NOMO-1 treated with DMSO at 0.1 percent for 48 hours (cell line): Measurements from ENCODE around the gene EEF2KMT.
A peak's percentile ranks its signal among the peaks of the same experiment; 100 is the strongest.
"Not testable (repeated sequence)": the region's sequence is repeated elsewhere in the genome, so short reads cannot be mapped to it uniquely, and the experiment has no call there.

Experiments
- DNase-seq: peaks from one replicate; lab custom pipeline; 2025; ENCODE audit not compliant: unreplicated experiment; lab: John Stamatoyannopoulos, UW

Gene EEF2KMT

DNA sequence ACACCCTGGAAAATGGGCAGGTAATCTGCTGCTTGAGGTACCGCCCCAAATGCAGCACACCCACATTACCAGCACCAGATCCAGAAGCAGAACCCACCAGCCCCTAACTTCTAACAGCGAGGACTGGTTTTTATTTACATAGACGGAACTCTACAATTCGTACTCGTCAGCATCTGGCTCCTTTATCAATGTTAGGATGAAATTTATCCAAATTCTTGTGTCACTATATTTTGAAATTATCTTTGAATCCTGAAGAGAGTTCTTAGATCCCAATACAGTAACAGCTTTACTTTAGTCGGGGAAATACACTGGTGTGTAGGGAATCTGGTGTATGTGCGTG, 26.3 kb downstream of the EEF2KMT start:
- DNase-seq = no peak

DNA sequence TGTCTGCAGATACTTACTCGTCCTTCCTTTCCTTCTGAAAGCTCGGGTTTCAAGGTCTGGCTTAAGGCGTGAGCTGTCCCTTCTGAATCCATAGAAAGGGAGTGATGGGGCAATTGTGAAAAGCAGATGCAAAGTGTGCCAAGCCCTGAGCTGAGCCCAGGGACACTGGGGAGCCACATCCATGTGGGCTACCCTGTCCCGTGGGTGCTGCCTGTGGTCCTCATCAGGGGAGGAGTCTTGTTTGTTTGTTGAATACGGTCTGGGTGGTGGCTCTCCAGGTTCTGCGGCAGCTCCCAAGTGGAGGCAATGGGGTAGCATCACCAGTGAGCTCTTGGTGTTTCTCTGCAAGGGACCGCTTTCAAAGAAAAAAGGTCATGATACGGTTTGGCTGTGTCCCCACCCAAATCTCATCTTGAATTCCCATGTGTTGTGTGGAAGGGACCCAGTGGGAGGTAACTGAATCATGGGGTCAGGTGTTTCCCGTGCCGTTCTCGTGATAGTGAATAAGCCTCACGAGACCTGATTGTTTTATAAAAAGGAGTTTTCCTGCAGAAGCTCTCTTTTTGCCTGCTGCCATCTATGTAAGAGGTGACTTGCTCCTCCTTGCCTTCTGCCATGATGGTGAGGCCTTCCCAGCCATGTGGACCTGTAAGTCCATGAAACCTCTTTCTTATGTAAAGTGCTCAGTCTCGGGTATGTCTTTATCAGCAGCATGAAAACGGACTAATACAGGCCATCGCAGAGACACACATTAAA, 27.0 kb downstream of the EEF2KMT start:
- DNase-seq = no peak

DNA sequence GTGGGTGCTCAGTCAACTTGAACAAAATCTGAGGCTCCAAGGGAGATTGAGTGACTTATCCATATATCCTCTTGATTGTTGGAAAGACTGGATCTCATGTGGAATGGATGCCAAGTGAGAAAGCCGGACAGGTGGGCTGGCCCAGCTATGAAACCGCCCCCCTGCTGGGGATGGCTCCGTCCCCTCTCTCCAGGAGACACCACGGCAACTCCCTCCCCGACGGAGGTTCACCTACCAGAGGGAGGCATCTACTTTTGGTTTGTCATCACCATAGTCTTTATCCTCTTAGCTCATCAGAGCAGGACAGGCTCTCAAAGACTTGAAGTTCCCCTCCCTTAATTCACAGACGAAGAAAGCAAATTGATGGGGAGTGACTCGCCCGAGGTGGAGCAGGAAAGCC, 27.7 kb downstream of the EEF2KMT start:
- DNase-seq = no peak

DNA sequence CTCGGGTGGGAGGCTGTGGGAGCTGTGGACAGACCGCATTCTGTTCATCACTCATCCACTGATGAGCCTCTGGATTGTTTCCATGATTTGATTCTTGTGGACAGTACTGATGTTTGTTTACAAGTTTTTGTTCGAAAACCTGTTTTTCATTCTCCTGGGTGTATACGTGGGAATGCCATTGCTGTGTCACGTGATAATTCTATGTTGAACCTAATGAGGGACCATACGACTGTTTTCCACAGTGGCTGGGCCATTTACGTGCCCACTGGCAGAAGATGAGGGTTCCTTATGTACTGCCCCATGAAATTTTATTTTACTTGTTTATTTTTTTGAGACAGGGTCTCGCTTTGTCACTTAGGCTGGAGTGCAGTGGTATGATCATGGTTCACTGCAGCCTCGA, 28.5 kb downstream of the EEF2KMT start:
- DNase-seq = no peak

DNA sequence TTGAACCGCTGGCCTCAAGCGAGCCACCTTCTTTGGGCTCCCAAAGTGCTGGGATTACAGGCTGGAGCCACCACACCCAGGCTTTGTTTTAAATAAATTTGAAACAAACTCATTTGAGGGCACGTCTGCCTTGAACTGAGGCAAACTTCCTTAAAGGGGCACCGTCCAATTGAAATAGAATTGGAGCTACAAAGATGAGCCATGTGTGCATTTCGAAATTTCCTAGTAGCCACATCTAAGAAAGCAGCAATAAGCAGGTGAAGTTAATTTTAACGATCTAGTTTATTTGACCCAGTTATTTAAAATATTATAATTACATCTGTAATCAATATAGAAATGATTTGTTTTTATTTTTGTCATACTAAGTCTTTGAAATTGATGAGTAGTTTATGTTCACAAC, 31.1 kb downstream of the EEF2KMT start:
- DNase-seq = peak; percentile 4

DNA sequence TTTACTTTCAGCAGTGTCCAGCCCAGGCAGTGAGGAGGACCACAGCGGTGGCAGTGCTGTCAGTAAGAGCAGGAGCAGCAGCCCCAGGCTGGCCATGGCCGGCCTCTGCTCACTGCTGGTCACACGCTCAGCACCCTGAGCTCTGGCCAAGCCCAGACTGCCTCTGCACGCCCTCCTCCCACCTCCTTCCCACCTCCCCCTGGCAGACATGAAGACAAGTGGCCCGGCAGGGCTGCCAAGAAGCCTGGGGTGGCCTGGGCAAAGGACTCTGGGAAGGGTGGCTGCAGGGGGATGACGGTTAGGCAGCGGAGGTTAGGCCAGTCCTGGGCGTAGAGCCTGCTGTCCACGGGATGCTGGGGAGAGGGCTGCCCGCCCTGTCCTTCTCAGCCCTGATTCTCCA, 31.8 kb downstream of the EEF2KMT start, which contains the start of gene C16orf89:
Gene C16orf89 (minus strand): TSS at position 144 of the 400 bp plus-strand sequence. CDS start 48 bp downstream, at position 96.
- DNase-seq = no peak

DNA sequence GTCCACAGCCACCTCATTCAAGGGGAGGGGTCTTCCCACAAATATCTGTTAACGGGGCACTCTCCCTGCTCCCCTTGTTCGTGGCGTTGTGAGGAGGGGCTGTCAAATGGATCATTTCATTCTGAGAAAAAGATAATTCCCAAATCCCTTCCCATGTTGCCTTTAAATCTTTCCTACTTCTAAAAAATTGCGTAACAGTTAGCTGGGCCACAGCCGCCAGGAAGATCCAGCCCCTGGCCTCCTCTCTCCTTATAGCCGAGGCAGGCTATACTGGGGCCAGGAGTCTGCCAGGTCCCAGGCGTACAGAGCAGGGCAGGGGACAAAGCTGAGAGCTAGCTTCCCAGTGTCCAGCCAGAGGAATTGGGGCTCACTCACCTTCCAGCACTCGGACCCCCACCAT, 32.3 kb downstream of the EEF2KMT start:
- DNase-seq = no peak

DNA sequence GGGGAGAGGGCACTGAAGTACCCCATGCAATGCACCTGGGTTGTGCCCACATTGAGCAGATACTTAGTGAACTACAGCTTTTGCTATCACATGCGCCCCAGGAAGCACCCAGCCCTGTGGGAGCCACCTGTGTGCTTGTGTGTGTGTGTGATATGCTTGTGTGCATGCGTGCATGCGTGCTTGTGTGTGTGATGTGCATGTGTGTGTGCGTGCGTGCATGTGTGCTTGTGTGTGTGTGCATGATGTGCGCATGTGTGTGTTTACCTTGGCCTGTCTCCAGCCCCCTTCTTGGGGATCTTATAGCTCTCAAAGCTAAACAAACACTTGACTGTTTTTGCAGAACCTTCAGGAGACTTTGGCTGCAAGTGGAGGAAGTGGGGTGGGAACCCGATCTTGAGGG, 32.7 kb downstream of the EEF2KMT start:
- no peak for DNase-seq

DNA sequence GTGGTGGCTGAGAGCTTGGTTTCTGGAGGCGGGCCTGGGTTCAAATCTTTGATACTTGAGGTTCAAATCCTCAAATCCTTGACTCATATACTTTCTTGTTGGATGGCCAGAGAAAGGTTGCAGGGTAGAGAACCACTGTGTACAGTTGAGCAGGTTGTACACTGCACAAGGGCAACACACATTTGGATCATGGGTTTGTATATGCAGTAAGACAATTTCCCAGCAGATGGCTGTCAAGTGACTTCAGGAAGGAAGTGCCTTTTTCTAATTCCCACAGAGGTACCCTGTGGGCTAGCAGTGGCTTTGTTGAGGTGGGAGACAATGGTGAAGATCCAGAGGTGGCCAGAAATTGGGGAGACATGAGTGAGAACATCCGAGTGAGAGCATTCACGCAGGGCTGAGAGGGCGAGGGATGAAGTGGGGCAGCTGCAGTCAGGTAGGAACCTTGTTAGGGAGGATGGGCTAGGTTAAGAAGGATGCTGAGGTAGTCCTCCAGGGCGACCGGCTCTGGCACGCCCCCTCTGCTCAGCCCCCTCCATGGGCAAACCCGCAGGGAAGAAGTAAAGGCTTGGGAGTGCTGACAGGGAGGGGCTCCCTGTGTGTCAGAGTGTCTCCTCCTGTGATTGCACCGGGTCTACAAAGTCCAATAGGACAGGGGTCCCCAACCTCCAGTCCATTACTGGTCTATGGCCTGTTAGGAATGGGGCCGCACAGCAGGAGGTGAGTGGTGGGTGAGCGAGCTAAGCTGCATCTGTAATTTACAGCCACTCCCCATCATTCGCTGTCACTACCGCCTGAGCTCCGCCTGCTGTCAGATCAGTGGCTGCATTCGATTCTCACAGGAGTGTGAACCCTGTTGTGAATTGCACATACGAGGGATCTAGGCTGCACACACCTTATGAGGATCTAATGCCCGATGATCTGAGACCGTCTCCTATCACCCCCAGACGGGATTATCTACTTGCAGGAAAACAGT, 34.5 kb downstream of the EEF2KMT start:
- DNase-seq = no peak

DNA sequence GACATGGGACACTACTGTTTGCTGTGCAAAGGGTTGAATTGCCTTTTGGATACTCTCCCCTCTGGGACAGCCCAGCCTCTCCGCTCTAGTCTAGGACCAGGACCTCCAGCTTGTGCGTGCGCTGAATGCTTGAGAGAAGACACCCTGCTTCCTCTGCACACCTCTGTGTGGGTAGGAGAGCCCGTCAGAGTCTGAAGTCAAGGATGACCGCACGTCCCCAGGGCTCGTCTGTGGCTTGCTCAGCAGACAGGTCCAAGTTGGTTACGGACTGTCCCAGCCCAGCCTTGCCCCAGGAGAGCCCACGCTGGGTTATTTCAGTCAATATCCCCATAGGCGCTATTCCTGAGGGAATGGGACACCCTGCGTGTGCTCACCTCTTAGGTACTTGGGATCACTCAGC, 35.5 kb downstream of the EEF2KMT start:
- DNase-seq = no peak

DNA sequence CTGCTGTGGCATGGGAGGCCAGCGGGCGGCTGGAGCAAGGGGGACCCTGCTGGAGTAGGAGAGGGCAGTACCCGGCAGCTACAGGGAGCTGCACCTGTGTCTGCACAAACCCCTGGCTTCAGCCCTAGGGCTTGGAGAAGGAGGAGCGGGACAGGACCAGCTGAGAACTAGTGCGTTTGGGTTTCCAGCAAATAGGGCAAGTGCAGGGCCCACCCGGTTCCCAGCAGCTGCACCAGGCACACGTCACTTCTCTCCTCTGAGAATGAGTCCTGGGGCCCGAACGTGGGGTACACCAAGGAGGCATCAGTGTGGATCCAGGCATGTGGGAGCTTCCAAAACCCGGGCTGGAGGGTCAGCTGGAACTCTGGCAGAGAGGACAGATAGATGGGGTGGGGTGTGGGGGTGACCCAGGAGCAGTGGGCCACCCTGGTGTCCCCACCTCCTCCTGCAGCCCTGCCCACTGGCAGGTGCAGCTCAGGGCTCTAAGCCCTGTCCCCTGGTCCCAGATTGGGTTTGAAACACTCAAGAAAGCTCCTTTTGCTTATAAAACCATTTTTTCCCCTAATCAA, 37.4 kb downstream of the EEF2KMT start:
- no peak for DNase-seq

DNA sequence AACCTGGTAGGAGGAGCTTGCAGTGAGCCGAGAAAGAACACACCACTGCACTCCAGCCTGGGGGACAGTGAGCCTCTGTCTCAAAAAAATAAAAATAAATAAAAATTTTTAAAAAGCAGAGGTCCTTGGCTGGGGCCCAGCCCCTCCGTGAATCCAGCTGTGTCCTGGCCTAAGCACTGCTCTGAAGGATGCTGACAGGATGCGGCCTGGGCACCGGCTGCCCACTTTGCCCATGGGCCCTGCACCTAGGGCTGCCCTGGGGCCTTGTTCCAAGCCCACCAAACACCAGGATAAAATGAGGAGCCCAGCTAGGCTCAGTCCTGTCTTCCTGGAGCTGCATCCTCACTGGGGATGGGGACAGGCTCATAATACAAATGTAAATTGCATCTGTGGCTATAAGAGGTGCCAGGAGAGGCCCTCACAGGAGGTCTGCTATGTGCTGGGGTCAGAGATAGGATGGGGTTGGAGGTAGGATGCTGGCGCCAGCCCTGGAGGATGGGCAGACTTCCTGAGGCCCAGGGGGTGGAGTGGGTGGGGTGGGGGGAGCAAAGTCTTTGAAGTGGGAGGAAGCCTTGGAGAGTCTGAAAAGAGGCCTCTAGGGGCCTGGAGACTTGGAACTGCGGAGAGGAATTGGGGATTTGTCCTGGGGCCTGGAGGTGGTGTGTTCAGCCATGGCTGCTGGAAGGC, 38.1 kb downstream of the EEF2KMT start:
- no peak for DNase-seq

DNA sequence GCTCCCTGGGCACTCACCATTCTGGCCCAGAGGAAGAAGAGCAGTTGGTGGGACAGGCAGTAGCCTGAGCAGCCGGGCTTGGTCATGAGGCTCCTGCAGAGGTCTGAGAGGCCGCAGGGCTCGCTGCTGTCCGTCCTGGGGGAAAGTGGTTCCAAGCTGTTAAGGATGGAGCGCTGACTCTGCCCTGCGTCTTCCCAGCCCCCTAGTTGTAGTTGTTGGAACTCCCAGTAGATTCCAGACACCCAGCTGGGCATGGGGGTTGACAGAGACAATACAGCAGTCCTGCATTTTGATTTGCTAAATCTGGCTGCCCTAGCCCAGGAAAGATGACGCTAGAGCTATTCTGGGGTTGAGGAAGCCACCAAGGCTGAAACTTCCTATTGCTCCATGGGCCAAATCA, 39.1 kb downstream of the EEF2KMT start:
- DNase-seq = no peak

DNA sequence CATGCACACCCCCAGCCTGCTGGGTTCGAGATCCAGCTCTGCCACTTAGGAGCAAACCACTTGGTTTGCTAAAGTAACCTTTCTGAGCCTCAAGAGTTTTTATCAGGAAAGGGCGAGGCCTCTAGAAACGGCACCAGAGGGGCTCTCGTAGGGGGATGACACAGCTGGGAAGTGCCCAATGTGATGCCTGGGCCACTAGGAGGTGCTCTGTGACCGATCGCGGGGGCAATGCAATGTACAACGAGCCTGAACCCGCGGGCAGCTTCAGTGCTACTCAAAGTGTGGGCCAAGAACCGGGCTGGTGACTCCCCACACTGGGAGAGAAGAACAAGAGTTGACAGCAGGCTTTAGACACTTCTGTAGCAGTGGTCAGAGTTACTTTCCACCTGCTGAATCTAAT, 41.2 kb downstream of the EEF2KMT start:
- peak; percentile 36 for DNase-seq

DNA sequence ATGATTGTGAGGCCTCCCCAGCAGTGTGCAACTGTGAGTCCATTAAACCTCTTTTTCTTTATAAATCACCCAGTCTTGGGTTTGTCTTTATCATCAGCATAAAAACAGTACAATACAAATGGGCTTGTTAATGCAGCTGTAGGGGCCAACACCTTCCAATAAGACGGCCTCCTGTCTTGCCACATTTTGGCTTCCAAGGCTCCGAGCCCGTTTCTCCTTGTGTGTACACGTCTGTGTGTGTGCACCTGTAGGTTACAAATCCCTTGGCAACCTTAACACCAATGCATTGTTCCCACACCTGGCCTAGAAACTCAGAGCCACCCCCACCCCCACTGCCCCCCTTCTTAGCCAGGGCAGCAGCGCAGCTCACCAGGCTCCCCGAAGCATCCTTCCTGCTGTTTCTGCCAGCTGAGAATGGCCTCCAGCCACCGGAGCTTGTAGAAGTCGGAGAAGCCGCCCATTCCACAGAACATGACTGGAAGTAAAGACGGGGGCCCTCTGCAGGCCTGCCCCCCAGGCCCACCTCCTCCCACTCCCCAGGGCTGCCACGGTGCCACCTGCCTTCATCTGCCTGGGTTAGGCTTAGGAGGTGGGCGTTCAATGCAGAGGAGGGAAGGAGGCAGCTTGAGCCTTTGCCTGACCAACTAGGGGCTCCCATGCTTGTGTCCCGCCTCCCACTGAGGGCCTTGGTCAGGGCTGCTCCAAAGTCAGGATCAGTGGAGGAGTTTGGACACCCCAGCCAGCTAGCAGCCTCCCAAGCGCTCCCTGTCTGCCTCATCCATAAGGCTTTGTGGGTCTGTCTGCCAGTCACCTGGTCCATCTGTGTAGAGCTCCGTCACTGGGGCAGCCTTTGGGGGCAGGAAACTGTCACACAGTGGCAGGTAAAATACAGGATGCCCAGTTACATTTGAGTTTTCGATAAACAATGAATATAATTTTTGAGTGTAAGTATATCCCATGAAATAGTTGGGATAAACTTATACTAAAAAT, 42.4 kb downstream of the EEF2KMT start:
- no peak for DNase-seq

DNA sequence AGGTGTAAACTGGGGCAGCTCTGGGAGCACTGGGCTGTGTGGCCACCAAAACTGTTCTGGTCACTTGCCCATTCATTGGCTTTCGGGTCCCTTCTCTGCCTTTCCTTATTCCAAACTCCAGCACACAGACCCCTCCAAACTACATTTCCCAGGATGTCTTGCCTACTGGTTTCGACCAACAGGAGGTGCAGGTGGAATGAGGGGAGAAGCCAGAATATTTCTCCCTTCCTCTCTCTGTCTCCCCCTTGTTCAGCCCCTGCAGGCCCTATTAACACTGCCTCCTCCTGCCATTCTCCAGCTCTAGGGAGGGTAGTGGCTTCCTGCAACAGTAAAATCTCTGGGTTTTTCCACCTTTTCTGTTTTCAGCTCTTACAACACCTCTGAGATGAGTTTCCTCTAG, 50.7 kb downstream of the EEF2KMT start:
- DNase-seq = no peak

DNA sequence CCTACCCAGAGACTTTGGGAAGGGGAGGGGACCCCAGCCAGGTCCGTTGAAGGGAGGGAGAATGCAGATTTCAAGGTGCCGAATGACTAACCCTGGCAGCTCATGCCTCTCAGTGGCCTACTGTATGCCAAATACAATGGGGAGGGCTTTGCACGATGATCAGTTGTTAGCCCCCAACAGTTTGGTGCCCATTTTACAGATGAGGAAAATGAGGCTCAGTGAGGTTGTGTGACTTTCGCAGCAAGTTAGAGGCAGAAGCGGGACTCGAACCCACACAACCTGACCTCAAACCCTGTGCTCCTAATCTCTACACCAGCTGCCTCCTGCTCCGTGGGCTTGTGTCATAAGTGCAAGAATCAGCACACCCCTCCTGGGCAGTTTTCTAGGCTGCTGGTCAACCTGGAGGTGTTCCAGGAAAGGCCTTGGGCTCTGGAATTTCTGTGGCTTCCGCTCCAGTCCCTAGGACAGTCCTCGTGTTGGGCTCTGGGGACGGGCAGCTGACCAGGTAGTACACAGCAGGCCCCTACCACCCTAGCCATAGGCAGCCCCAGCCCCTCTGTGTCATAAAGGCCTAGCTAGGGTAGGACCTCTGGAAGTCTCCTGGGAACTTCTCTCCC, 52.0 kb downstream of the EEF2KMT start:
- no peak for DNase-seq

DNA sequence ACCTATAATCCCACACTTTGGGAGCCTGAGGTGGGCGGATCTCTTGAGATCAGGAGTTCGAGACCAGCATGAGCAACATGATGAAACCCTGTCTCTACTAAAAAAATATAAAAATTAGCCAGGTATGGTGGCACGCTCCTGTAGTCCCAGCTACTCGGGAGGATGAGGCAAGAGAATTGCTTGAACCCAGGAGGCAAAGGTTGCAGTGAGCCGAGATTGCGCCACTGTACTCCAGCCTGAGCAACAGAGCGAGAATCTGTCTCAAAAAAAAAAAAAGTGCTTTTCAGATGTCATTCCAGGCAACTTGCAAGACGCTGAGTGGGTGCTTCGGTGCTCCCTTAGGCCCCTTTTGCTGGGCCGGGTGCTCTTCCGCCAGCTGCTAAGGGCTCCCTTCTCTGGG, 53.0 kb downstream of the EEF2KMT start:
- DNase-seq = not testable (repeated sequence)

DNA sequence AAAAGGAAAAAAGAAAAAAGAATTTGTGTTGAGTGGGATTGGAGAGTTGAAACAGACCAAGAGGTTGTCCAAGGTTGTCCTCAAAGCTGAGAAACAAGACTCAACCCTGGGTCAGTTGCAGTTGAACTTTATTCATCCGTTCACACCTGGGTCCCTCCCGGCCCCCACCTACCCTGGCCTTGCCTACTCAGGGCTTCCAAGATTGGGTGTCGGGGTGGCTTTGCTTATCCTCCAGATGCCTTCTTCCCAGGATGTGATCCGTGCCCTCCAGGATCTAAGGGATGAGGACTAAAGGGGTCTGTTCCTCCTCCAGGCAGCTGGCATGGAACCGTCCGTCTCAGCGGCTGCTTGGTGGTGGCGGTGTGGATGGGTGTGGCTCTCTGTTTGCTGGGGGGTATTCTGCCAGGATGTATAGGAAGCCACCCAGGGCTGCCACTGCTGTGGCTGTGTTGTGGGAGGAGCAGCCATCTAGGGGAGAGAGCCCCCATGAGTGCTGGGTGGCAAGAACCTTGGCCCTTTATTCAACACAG, 53.5 kb downstream of the EEF2KMT start:
- DNase-seq = no peak
